NCI-H1092 treated with DMSO at 0.1 percent for 48 hours (cell line): ENCODE measurements around the gene TOP3B.

Source experiments
- DNase-seq: peaks from one replicate; lab custom pipeline; 2025; lab: John Stamatoyannopoulos, UW

TOP3B gene

DNA sequence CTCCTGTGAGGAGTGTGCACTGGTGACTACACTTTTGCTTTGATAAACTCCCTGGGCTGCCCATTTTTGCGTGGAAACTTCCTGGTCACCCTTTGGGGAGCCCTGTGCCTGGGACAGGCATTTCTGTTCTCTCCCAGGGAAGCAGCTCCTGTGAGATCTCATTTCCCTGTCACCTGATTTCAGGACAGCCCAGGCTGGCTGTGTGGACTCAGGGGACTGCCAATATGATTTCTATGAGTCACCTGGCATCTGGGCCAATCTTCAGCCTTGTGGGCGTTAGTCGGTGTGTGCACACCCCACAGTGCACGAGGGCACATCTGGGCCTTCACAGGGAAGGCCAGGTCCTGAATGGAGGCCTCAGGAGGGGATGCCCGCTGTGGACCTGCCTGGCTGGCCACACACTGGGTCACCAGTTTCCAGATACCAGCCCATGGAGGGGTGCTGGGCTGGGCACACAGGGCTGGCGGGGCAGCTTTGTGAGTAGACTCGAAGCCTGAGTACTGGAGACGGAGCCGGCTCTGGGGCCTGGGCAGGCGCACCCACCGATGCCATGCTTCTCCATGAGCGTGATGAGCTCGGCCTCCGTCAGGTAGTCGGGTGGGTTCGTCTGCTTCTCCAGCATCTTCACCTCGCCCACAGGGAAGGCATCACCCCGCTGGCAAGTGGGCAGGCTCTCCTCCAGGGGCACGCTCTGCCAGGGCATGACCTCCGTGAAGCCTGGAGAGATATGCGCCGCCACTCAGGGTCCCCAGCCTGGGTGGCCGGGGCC, 20.5 kb downstream of the TOP3B start:
- no peak for DNase-seq

GRCh38 chr22:21961127-21961867, 21.3 kb downstream of the TOP3B start:
- DNase-seq, result no peak

GRCh38 chr22:21960200-21961126, 22.1 kb downstream of the TOP3B start:
- no peak for DNase-seq

- DNase-seq, result no peak
Observed at GRCh38 chr22:21959274-21960074, 23.1 kb downstream of the TOP3B start.

GRCh38 chr22:21958360-21959273, 24.0 kb downstream of the TOP3B start:
- DNase-seq, result no peak

- DNase-seq, result peak; percentile 79
Observed at GRCh38 chr22:21952586-21953571, 29.7 kb downstream of the TOP3B start, which contains the start of gene PPM1F. Gene PPM1F, minus strand, starts transcription at chr22:21952848. Its CDS starts 6,800 bp downstream, at chr22:21946048.

DNA sequence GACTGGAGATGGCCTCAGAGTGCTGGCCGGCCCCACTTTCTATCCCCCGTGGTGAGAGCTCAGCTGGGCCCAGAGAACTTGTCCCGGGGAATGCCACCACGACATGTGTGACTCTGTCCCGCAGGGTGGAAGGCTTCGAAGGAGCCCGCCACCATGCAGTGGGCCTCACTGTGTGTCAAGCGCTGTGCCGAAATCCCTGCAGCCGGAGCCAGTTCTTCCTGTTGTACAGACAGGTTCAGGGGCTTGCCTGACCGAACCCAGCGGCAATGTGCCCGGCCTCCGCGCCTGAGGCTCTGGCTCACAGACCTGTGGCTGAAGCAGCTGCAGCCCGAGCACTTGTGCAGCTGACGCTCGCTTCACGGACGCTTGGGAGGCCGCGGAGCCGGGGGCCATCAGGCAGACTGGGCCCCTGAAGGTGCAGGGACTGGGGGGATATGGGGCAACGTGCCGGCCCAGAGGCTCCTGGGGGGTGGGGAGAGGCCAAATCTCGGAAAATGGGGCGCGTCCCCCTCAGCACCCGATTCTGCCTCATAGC, 30.6 kb downstream of the TOP3B start:
- DNase-seq, result peak; percentile 20

DNA sequence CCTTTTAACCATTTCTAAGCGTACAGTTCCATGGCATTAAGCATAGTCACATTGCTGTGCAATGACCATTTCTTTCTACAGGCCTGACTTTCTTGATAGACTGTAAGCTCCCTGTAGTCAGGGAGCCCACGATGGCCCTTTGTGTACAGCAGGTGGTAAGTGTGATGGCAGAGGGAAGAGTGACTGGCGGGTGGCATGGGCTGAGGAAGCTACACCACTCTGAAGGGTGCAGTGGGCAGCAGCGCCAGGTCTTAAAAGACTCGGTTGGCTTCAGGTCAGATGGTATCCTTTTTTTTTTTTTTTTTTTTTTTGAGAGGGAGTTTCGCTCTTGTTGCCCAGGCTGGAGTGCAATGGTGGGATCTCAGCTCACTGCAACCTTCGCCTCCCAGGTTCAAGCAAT, 31.5 kb downstream of the TOP3B start:
- no peak for DNase-seq

- DNase-seq, result no peak
Observed at GRCh38 chr22:21949948-21950347, 32.6 kb downstream of the TOP3B start.

DNA sequence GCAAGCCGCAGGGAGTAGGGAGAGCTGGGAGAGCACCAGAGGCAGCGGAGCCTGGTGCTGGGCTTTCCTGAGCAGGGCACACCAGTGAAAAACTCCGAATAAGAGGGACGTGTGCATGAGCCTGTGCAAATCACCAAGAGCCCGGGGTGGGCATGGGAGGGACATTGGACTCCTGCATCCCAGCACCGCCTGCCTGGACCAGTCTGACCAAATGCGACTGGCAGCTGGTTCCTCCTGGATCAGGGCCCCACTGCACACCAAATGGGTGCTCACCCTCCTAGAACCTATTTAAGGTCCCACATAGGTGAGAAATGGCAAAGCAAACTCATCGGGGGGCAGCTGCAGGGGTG, 33.0 kb downstream of the TOP3B start:
- no peak for DNase-seq

- no peak for DNase-seq
Observed at GRCh38 chr22:21948824-21949568, 33.6 kb downstream of the TOP3B start.

- no peak for DNase-seq
Observed at GRCh38 chr22:21948390-21948789, 34.2 kb downstream of the TOP3B start.

- DNase-seq, result no peak
Observed at GRCh38 chr22:21947040-21948014, 35.3 kb downstream of the TOP3B start.

- no peak for DNase-seq
Observed at GRCh38 chr22:21946262-21946925, 36.2 kb downstream of the TOP3B start.

- DNase-seq, result no peak
Observed at GRCh38 chr22:21945453-21946261, 36.9 kb downstream of the TOP3B start.

- DNase-seq, result no peak
Observed at GRCh38 chr22:21944871-21945270, 37.7 kb downstream of the TOP3B start.
